HG03378 (cell line): ENCODE results near the gene RAB6B.
"Not testable (repeated sequence)": the region's sequence is repeated elsewhere in the genome, so short reads cannot be mapped to it uniquely, and the experiment has no call there.

ENCODE experiments used
- ATAC-seq: cut with Tn5 transposase; IDR thresholded peaks from one replicate; pipeline ENCODE4 v1.9.1; 2021; ENCODE audit warnings: mild to moderate bottlenecking, moderate library complexity; ENCODE audit not compliant: unreplicated experiment

Gene RAB6B

GRCh38 chr3:133820889-133821675 lies 74.6 kb downstream of the RAB6B start:
- ATAC-seq, result no peak

- no peak for ATAC-seq
These were observed 75.6 kb downstream of the RAB6B start for GRCh38 chr3:133820129-133820528.

- ATAC-seq, result no peak
These were observed 80.3 kb downstream of the RAB6B start for GRCh38 chr3:133815386-133815785.

GRCh38 chr3:133812872-133813271 lies 82.8 kb downstream of the RAB6B start:
- no peak for ATAC-seq

GRCh38 chr3:133805702-133806475 lies 89.8 kb downstream of the RAB6B start, which contains the start of gene SRPRB:
Gene SRPRB (plus strand): TSS chr3:133805815. CDS start chr3:133805849, 34 bp downstream.
- peak; percentile 96 for ATAC-seq

- ATAC-seq, result no peak
These were observed 90.3 kb downstream of the RAB6B start for GRCh38 chr3:133805384-133805701.

GRCh38 chr3:133804896-133805295 lies 90.8 kb downstream of the RAB6B start:
- ATAC-seq, result no peak

- no peak for ATAC-seq
These were observed 92.2 kb downstream of the RAB6B start for GRCh38 chr3:133803469-133803868.

- no peak for ATAC-seq
These were observed 95.7 kb downstream of the RAB6B start for GRCh38 chr3:133799794-133800585.

GRCh38 chr3:133797396-133798105 lies 98.1 kb downstream of the RAB6B start:
- ATAC-seq, result no peak

GRCh38 chr3:133792171-133792763 lies 103.4 kb downstream of the RAB6B start:
- no peak for ATAC-seq

GRCh38 chr3:133788024-133788423 lies 107.7 kb downstream of the RAB6B start:
- ATAC-seq, result no peak

- no peak for ATAC-seq
These were observed 111.9 kb downstream of the RAB6B start for GRCh38 chr3:133783762-133784161.

GRCh38 chr3:133782454-133782853 lies 113.2 kb downstream of the RAB6B start:
- ATAC-seq, result no peak

GRCh38 chr3:133781570-133781969 lies 114.1 kb downstream of the RAB6B start:
- ATAC-seq, result no peak

- ATAC-seq, result not testable (repeated sequence)
These were observed 114.9 kb downstream of the RAB6B start for GRCh38 chr3:133780756-133781155.

GRCh38 chr3:133779626-133780203 lies 116.0 kb downstream of the RAB6B start:
- no peak for ATAC-seq

GRCh38 chr3:133777807-133778568 lies 117.7 kb downstream of the RAB6B start:
- no peak for ATAC-seq

- no peak for ATAC-seq
These were observed 118.8 kb downstream of the RAB6B start for GRCh38 chr3:133776794-133777438.
